ENCODE data around the gene CD52.

Gene CD52, protein sequence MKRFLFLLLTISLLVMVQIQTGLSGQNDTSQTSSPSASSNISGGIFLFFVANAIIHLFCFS

DNA sequence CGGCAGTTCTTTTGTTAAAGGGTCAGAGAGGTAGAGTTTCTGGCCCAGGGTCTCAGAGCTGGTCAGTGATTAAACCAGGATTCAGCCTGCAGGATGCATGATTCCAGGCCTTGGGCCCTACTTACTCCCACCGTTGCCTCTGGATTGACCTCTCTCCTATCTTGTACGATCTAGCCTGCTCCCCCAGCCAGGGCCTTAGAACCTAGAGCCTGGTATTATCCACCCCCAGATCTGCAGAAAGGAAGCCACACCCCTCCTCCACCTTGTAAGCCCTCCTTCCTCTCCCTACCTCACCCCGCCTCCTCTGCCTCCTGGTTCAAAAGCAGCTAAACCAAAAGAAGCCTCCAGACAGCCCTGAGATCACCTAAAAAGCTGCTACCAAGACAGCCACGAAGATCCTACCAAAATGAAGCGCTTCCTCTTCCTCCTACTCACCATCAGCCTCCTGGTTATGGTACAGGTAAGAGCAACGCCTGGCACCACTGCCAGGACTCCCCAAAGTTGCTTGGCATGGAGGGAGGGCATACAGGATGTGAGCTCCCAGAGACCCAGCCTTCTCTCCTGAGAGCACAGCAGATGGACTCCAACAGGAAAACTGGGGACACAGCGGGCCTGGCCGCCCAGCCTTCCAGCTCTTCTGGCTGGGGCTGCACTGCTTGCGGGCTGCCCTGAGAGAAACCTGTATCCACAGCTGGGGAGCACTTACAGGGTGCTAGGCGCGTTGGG lies at the start of gene CD52:
Gene CD52 (plus strand): TSS at position 347 of the 726 bp plus-strand sequence. CDS start 60 bp downstream, at position 407.
- no peak for DNase-seq

DNA sequence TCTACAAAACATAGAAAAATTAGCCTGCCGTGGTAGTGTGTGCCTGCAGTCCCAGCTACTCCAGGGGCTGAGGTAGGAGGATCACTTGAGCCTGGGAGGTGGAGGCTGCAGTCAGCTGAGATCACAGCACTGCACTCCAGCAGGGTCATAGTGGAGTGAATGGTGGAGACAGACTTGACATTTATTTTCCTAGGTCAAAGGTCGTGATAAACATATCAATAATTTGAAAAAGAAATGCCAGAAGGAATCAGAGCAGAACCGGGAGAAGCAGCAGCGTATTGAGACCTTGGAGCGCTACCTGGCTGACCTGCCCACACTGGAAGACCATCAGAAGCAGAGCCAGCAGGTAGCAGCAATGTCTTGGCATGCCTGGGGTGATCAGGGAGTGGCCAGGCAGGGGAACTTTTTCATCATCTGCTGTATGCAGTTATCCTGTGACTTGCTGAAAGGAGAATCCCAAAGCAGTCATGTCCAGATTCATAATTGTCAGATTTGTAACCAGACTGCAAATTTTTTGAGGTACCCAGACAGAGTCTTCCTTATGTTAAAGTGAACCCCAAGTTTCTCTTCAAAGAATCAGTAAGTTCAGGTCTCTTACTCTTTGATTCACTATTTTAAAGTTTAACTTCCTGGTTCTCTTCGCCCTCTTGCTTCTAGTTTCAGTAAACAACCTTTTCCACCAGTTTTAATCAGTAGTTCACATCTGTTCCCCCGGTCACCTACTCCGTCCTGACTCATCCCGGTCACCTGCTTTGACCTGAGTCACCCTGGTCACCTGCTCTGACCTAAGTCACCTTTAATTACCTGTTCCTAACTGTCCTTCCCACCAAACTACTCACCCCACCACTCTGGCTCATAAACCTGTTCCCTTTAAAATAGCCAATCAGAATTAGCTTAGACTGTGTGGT lies 49.2 kb upstream of the CD52 start:
- no peak for DNase-seq

DNA sequence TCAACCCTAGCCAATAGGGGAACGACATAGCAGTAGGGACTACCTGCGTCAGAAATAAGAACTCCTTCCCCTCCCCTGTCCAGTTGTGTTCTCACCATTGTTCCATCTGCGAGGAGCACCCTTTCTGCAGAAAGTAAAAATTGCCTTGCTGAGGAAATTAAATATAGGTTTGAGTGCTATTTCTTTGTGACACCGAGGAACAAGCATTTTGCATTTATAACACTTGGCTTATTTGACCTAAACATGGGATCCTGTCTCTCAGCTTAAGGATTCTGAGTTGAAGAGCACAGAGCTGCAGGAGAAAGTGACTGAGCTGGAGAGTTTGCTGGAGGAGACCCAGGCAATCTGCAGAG lies 48.6 kb upstream of the CD52 start:
- DNase-seq: no peak

DNA sequence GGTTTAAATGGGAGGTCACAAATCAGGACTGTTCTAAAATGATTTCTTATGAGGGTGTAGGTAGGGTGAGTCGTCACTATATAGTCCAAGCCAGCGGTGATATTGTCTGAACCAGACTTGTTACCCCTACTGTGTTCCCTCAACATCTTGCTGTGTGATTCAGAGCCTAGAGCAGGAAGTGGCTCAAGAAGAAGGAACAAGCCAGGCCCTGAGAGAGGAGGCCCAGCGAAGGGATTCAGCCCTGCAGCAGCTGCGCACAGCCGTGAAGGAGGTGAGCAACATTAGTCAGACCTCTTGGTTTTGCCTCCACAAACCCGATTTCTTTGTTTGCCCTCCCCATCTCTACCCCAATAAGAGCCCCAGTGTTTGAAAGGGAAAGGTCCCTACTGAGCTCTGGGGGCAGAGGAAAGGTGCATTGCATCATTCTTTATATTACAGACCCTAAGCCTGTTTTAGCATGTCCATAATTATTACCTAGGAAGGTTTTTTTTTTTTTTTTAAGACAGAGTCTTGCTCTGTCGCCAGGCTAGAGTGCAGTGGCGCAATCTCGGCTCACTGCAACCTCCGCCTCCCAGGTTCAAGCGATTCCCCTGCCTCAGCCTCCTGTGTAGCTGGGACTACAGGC lies 42.8 kb upstream of the CD52 start:
- no peak for DNase-seq

DNA sequence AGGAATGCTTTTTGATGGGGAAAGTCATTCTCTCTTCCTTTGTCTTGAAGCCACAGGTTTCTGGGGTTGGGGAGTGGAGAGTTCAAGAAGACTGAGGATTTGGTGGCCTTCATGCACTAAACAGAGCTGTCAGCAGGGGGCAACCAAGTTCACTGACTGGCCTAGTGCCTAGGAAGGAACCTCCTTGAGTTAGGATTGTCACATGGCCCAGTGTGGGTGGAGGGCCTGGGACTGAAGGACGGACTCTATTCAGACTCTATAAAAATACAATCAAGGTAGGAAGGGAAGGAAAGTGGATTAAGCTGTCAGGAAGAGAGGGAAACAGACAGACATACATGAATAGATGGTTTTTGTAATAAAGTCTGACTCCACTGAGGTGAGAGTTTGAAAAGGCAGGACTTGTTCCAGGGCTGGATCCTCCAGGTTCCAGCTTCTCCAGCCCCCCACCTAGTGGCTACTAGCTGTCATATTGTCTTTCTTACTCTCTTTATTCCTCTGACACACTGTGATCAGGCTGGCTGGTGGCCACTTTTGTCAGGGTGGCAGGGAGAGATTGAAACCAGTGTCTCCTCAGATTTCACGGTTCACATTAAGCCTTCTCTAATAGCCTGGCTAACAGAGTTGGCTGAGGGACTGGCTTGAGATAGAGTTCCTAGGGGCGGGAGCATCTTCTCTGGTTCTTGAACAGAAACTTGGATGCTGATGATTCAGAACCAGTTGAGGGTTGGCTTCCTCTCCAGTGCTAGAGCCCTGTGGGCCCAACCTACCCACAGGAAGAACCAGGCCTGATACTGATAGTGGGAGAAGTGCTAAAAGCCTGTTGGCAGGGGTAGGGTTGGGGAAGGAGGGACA lies 42.0 kb upstream of the CD52 start:
- DNase-seq: peak; percentile 54

DNA sequence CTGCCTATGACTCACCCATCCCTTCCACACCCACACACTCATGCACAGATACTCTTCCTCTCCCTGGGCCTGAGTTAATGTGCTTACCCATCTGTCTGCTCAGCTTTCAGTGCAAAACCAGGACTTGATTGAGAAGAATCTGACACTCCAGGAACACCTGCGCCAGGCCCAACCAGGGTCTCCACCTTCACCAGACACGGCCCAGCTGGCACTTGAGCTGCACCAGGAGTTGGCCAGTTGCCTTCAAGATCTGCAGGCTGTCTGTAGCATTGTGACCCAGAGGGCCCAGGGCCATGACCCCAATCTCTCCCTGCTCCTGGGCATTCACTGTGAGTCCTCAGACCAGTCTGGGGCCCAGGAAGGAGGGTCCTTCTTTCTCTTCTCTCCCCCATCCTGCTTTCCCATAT lies 41.3 kb upstream of the CD52 start:
- no peak for DNase-seq

DNA sequence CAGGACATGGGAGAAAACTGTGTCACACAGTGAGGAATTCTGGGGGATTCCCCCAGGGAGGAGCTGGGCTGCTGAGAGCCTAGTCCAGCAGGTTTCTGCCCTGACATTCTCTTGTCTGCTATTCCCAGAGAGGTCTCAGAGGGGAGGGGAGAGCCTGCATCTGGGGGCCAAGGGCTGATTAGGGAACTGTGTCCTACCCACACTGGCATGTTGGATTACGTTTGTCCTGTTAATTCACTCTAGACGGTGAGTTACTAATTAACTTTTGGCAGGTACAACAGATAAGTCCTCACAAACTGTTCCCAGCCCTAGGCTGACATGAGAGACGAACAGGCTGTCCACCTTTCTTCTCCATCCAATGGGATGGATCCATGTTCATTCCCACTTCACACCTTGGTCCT lies 40.5 kb upstream of the CD52 start:
- no peak for DNase-seq

DNA sequence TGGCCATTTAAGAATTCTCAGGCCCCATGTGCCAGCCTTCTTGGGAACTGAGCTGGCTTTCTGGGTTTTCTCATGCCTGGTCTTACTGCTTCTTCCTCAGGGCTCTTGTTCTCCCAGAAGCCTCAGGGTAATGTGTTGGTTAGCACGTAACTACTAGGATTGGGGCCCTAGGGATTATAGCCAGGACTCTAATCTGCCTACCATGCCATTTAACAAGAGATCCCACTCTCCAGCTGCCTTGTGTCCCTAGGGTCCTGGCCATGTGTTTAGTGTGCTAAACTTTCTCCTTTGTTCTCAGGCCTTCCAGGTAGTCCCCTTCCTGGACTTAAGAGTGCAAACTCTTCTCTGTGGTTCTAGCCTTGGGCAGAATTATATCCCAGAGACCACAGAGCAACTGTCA lies 40.0 kb upstream of the CD52 start:
- DNase-seq: no peak

DNA sequence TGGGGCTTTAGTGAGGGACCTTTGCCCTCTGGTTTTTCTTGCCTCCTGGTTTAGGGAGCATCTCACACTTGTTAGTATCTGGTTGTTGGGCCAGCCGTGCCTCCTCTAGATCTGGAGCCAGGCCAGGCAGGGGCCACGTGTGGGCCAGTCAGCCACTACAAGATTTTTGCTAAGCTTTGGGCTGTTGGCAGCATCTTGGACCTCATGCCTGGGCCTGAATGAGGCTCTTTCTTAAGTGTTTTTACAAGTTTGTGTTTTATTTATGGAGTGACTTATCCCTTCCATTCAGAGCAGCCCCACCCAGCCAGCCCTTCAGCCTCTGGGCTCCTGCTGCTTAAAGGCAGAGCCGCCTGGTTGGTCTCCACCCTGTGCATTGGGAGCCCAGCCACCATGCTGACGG lies 39.5 kb upstream of the CD52 start:
- DNase-seq: no peak

DNA sequence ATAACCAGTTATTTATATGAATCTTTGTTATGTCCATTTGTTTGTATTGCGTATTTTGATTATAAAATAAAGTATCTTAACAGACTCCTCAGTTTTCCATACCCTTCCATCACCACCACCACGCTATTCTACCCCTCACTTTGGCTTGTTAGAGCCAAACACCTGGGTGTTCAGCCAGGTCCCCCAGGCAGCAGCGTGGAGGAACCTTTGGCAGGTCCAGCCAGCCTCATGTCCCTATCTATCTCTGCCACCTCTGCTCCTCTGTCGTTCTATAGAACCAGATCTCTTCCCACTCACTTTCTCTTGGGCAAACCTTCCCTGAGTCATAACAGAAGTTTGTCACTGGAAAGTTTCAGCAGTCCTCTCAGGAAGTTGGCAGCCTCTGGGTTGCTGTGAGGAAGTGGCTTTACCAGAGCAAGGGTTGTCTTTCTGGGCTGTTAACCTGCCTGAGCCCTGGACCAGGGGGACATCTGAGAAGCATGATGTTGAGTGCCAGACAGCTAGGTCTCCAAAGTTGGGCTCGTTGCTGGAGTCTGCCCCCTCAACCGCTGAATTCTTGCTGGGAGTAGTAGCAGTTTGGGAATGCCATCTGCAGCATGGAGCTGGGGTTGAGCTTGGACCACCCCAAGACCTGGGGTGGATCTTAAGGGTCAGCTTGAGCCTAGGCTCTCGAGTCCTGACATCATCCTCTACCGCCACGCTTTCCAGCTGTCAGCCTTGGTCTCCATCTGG lies 38.9 kb upstream of the CD52 start:
- no peak for DNase-seq

DNA sequence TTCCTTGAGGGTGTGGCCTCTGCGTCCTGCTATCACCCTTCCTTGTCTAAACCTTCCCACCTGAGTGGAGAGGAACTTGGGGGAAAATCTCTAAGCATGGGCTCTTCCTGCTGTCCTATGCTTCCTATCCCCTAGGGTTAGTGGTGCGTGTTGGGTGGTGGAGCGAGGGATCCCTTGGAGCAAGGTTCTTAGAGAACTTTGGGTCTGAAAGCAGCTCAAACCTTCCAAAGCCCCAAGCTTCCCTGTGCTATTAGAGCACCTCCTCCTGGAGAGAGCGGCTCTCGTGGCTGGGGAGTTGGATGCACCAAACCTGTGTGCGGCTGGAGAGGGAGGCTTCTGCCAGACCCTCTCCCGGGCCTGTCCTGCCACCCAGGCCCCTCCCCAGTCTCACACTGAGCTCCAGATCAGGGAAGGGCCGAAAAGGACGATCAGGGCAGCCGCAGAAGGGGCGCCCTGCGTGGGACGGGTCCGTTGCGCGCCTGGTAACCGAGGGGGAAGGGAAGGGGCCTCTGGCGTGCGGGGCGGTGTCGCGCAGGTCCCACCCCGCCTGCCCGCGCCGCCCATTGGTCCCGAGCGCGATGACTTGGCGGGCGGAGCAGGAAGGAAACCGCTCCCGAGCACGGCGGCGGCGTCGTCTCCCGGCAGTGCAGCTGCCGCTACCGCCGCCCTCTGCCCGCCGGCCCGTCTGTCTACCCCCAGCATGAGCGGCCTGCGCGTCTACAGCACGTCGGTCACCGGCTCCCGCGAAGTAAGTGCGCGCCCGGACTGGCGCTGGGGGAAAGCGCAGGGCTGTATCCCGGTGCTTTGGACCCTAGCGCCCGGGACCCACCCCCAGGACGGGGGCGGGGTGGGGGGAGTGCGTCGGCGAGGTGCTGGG lies 38.1 kb upstream of the CD52 start, which contains the start of gene SH3BGRL3:
Gene SH3BGRL3 (plus strand): TSS at position 631 of the 877 bp plus-strand sequence. CDS start 70 bp downstream, at position 701.
- DNase-seq: peak; percentile 84

DNA sequence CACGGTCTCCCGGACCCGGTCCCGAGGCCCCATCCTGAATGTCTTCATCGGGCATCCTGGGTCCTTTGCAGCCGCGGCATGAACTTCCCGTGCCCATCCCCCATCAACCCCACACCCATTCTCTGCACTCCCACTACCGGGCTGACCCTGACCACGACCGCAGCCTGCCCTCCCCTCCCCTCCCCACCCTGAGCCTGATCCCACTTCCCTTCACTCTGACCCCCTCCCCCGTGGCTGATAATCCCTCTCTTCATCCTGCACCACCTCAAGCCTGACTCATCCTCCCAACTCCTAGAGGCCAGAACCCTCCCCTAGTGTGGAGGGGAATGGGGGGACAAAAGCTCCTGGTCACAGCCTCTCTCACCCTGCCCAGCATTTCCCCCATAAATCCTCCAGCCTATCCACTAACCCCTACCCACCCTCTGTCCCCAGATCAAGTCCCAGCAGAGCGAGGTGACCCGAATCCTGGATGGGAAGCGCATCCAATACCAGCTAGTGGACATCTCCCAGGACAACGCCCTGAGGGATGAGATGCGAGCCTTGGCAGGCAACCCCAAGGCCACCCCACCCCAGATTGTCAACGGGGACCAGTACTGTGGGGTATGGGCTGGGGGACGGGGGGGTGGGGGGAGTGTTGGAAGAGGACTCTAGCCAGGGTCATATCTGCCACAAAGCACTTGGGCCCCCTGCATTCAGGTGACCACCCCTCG lies 37.3 kb upstream of the CD52 start:
- DNase-seq: no peak

DNA sequence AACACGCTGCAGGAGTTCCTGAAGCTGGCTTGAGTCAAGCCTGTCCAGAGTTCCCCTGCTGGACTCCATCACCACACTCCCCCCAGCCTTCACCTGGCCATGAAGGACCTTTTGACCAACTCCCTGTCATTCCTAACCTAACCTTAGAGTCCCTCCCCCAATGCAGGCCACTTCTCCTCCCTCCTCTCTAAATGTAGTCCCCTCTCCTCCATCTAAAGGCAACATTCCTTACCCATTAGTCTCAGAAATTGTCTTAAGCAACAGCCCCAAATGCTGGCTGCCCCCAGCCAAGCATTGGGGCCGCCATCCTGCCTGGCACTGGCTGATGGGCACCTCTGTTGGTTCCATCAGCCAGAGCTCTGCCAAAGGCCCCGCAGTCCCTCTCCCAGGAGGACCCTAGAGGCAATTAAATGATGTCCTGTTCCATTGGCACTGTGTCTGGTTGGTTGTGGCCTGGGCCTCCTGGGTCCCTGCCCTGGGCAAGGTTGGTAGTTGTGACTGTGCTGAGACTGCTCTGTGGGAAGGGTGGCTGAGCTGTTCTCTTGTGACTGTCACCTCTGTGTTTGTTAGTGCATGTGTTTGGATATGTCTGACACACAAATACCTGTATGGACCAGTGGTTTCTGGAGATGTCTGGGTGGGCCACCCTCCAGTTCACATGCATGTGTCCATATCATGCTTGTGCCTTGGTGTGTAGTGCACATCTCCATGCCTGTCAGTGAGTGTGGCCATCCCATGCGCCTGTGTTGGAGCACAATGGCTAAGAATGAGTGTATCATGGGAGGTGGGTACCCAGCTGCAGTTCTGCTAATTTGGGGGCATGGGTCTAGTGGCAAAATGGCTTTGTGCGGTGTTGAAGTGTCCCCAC lies 36.4 kb upstream of the CD52 start:
- DNase-seq: no peak

DNA sequence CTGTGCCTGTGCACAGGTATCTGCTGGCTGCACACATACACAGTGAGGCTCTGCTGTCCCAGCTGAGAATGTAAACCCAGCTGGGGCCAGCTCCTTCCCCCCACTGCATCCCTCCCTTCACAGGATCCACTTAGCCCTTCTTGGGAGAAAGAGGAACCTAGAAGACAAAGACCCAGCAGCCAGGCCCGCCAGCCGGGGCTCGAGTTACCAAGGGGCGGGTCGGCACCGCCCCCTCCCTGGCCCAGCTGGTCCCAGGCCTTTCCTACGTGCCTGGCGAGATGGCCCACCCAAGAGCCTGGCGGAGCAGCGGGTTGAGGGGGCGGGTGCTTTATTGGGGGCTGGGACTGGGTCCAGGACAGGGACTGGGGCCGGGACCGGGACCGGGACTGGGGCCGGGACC lies 35.8 kb upstream of the CD52 start:
- no peak for DNase-seq

DNA sequence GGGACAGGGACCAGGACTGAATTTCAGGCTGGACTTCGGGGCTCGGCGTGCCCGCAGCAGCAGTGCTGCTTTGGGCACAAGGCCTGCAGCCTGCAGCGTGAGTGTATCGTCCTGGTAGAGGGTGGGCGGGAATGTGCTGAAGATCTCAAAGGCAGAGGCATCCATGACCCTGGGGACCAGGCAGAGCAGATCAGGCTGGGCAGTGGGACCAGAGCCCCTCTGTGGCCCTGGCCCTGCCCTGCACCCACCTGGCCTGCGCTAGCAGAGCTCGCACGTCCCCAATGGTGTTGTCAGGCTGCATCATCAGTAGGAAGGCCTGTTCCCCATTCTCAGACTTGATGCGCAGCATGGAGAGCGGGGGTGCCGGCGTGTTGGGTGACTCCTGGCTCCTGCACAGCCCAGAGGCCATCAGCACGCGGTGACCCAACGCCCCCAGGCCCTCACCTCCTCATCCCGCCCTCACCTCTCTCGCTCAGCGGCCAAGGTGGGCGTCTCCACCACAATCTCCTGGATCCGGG lies 35.3 kb upstream of the CD52 start:
- no peak for DNase-seq

DNA sequence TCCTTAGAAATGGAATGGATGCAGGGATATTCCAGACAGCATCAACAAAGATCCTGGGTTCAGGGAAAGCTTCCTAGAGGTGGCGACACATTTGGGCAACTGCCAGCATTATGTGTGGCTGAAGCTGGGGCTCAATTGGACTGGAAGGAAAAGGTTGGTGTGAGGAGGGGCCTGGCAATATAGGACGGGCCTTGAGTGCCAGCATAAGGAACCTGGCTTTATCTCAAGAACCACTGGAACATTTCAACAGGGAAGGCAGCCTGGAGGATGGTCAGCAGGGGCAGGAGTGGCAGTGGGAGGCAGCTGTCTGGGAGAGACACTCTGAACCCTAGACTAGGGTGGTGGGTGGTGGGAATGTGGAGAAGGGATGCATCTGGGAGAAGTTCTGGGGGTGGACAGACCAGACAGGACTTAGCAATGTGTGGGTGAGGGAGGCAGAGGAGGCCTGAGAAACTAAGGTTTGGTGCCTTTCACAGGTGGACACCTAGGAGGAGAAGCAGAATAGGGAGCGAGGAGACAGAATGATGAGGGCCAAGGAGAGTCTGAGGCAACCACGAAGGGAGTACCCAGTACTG lies 34.4 kb upstream of the CD52 start:
- no peak for DNase-seq

DNA sequence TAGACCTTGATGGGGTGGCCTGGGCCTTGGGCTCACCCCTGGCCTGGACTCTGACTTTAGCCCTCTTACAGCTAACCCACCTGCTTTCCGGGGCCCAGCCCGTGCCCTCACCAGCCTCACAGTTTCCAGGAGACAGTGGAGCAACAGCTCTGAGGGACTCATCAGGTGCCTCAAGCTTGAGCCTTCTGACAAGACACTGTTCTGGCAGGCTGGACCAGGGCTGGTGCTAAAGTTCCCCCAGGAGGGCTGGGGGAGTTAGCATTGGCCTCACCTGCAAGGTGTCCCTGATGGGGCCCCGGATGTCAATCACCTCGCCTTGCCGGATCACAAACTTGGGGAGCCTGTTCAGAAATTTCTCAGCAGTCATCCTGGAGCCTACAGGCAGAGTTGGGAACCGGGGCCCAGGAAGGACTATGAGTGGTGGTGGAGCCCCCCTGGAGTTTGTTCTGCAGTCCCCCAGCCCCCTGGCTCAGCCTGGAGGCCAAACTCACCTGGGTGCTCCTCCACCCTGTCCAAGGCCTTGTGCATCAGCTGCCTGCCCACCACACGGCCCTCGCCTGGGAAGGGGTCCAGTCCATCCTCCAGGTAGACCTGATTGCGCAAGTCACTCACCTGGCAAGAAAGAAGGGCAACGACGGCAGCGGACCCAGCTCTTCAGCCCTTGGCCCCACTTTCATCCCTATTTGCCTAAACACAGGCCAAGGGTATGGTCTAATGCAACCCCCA lies 33.7 kb upstream of the CD52 start:
- DNase-seq: no peak

Measured in NCI-H510A treated with DMSO at 0.1 percent for 48 hours (cell line).